ENCODE data around the gene USP44. TPM values are rescaled to one million over a fixed set of nuclear protein-coding genes. Genes with fewer than 3 reads are reported as not detected.

Gene USP44
- total and polyA plus RNA-seq, 2 experiments from 2014 or later = 1.2 to 2.2 TPM

DNA sequence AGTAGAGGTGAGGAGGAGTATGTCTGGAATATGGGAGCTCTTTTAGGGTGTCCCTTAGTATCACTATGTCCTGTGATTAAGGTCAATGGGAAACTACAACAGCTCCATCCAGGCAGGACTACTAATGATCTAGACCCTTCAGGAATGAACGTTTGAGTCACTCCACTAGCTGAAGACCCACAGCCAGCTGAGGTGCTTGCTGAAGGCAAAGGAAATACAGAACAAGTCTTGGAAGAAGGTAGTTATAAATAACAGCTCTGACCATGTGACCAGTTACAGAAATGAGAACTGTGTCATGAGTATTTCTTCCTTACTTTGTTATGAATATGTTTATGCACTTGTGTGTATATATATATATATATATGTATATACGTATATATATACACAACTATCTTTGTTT is 40.5 kb upstream of the USP44 start:
- Histone ChIP-seq H3K4me1 (ENCODE audit: low read depth) (no peaks in the 10 kb centered on the region), H3K4me3 (no peak overlapping the region), H3K27me3 (peaks cover 4% of the 10 kb centered on the region), H3K27ac (no peak overlapping the region), H3K9me3 (ENCODE audit: low read depth) (no peaks in the 10 kb centered on the region), H3K36me3 (no peaks in the 10 kb centered on the region)
- no peak for DNase-seq (ENCODE audit: low read depth in 1 of 2, low spot score in 1 of 2)
- TF ChIP-seq CTCF (IDR thresholded peaks at IDR 0.05; ENCODE audit: low read depth, low read length) = no peak

DNA sequence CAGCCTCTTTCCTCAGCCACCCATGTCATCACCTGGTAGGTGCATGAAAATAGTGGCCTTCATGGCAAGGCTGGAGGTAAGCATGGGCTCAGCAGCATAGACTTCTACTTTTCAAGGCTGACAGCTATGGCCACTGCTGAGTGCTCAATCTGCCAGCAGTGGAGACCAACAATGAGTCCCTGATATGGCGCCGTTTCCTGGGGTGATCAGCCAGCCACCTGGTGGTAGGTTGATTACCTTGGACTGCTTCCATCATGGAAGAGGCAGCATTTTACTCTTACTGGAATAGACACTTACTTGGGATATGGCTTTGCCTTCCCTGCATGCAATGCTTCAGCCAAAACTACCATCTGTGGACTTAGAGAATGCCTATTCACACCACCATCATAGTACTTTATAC is 39.5 kb upstream of the USP44 start:
- no peak for DNase-seq (ENCODE audit: low read depth in 1 of 2, low spot score in 1 of 2)
- Histone ChIP-seq H3K36me3 (no peaks in the 10 kb centered on the region), H3K27me3 (peaks cover 4% of the 10 kb centered on the region), H3K27ac (no peak overlapping the region), H3K4me3 (no peak overlapping the region), H3K4me1 (ENCODE audit: low read depth) (no peaks in the 10 kb centered on the region), H3K9me3 (ENCODE audit: low read depth) (no peaks in the 10 kb centered on the region)
- TF ChIP-seq CTCF (IDR thresholded peaks at IDR 0.05; ENCODE audit: low read depth, low read length) = no peak

DNA sequence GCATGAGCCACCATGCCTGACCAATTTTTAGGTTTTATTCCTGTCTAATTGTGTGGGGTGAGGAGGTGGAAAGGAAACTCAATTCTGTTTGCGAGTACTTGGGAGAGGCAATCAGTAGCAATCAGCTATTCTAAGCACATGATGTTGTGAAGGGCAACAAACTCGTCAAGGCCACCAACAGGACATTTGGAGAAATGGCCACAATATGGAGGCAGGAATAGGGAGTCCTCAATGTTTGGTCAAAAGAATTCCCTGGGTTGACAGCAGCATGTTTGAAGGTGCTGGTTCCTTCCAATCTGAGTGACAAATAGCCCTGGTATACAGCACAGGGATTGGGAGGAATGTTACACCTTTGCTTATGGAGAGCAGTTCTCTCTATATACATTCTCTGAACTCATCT is 32.7 kb upstream of the USP44 start:
- H3K4me3 ChIP-seq = no peak overlapping the region
- TF ChIP-seq CTCF (IDR thresholded peaks at IDR 0.05; ENCODE audit: low read depth, low read length) = no peak
- no peak overlapping the region for H3K27ac ChIP-seq
- H3K4me1 ChIP-seq (ENCODE audit: low read depth) = no peaks in the 10 kb centered on the region
- H3K27me3 ChIP-seq = peaks cover 4% of the 10 kb centered on the region
- no peaks in the 10 kb centered on the region for H3K36me3 ChIP-seq
- DNase-seq (ENCODE audit: low read depth in 1 of 2, low spot score in 1 of 2) = no peak
- H3K9me3 ChIP-seq (ENCODE audit: low read depth) = no peaks in the 10 kb centered on the region

DNA sequence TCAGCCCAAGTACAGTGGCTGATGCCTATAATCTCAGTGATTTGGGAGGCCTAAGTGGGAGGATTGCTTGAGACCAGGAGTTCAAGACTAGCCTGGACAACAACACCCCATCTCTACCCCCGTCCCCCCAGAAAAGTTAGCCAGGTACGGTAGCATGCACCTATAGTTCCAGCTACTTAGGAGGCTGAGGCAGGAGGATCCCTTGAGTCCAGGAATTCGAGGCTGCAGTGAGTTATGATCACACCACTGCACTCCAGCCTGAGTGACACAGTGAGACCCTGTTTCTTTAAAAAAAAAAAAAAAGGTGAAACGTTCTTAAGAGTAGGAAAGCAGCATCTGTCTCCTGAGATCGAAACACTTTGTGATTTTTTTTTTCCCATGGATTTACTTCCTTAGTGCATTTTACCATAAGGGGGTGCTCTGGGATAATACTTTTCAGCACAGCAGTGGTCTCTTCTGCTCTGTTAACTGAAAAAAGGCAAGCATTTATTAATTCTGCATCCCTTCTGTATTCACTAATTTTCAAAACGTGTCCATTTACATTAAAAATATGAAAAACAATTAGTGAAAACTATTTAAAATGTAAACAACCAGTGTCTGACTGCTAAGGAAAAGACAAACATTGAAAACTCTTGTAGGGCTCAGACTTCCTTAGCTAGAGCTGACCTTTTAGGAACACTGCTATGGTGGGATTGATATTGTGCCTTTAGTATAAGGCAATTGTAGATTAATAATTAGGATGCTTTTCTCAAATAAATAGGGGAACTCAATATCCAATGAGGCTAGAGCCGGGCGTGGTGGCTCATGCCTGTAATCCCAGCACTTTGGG is 31.2 kb upstream of the USP44 start:
- no peaks in the 10 kb centered on the region for H3K4me1 ChIP-seq (ENCODE audit: low read depth)
- no peak overlapping the region for H3K4me3 ChIP-seq
- peak; percentile 49 for TF ChIP-seq CTCF (IDR thresholded peaks at IDR 0.05; ENCODE audit: low read depth, low read length)
- no peak overlapping the region for H3K27ac ChIP-seq
- no peaks in the 10 kb centered on the region for H3K36me3 ChIP-seq
- DNase-seq (ENCODE audit: low read depth in 1 of 2, low spot score in 1 of 2) = peak; percentile 41 to 61
- H3K27me3 ChIP-seq = no peaks in the 10 kb centered on the region
- H3K9me3 ChIP-seq (ENCODE audit: low read depth) = no peaks in the 10 kb centered on the region

DNA sequence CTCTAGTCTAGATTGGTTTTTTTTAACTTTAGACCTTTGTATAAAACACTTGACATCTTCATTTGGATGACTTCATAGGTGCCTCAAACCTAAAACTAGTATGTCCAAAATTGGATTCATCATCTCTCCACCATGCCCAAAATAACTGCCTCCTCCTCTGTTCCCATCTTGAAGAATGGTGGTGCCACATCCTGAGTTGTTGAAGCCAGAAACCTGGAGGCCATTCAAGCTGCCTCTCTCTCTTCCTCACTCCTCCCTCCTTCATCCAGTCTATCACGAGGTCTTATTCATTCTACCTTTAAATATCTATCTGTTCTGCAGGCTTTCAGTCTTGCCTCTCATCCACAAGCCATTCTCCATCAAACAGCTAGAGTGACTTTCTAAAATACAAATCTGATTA is 26.5 kb upstream of the USP44 start:
- no peaks in the 10 kb centered on the region for H3K36me3 ChIP-seq
- DNase-seq (ENCODE audit: low read depth in 1 of 2, low spot score in 1 of 2) = no peak
- TF ChIP-seq CTCF (IDR thresholded peaks at IDR 0.05; ENCODE audit: low read depth, low read length) = no peak
- no peaks in the 10 kb centered on the region for H3K4me1 ChIP-seq (ENCODE audit: low read depth)
- H3K9me3 ChIP-seq (ENCODE audit: low read depth) = no peaks in the 10 kb centered on the region
- H3K27me3 ChIP-seq = peaks cover 16% of the 10 kb centered on the region
- H3K27ac ChIP-seq = no peak overlapping the region
- H3K4me3 ChIP-seq = no peak overlapping the region

Data from cardiac muscle cell (in vitro differentiated cells and primary cell).